ENCODE results near the gene NELFCD.

NELFCD gene

DNA sequence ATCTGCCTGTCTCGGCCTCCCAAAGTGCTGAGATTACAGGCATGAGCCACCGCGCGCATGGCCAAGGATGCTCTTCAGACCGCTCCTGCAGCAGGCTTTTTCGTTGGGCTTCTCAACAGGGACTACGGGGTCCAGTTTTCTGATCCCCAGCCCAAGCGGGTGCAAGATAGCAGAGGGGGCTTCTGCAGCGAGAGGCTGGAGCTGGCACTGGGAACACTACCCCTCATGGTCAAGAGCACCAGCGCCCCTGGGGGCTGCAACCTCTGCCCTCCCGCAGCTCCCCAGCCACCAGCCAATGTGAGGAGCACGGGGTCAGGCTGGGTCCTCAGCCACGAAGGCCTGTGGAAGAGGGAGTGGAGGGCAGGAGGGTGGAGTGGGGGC is 20.0 kb downstream of the NELFCD start:
- TF ChIP-seq, protein P1, sequence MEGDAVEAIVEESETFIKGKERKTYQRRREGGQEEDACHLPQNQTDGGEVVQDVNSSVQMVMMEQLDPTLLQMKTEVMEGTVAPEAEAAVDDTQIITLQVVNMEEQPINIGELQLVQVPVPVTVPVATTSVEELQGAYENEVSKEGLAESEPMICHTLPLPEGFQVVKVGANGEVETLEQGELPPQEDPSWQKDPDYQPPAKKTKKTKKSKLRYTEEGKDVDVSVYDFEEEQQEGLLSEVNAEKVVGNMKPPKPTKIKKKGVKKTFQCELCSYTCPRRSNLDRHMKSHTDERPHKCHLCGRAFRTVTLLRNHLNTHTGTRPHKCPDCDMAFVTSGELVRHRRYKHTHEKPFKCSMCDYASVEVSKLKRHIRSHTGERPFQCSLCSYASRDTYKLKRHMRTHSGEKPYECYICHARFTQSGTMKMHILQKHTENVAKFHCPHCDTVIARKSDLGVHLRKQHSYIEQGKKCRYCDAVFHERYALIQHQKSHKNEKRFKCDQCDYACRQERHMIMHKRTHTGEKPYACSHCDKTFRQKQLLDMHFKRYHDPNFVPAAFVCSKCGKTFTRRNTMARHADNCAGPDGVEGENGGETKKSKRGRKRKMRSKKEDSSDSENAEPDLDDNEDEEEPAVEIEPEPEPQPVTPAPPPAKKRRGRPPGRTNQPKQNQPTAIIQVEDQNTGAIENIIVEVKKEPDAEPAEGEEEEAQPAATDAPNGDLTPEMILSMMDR (IDR thresholded peaks at IDR 0.05) = no peak
- no peak for TF ChIP-seq ZFX (IDR thresholded peaks at IDR 0.05; ENCODE audit: borderline replicate concordance)
- no peak overlapping the region for H3K27ac ChIP-seq

DNA sequence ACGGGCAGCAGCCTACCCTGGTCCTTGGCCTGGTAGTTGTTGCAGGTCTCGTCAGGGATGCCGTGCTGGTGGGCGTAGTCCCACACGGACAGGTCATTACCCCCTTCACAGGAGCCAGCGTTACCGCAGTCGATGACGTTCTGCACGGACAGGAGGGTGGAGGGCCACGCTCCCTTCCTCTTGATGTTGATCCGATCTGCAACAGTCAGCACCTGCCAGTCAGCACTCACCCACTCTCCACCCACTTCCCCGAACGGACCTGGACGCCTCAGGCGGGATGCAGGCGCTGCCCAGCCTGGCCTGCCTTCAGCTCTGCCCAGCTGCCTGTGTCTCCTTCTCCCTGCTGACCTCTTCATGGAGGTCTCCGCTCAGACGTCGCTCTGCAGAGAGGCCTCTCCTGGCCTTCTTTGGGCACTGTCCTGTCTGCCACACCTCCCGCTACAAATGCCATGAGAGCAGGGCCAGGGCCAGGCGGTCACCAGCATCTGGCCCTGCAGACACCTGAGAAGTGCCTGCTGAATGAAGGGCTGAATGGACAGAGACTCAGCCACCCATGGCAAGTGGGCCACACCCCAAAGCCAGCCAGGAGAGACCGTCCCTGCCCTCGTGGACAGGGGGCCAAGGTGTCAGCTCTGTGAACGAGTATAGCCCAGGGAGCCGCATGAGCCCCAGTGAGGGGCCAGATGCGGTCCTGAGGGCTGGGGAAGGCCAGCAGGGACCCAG is 20.6 kb downstream of the NELFCD start:
- no peak overlapping the region for H3K27ac ChIP-seq
- TF ChIP-seq ZFX (IDR thresholded peaks at IDR 0.05; ENCODE audit: borderline replicate concordance) = no peak
- TF ChIP-seq, protein P1 (IDR thresholded peaks at IDR 0.05) = no peak

DNA sequence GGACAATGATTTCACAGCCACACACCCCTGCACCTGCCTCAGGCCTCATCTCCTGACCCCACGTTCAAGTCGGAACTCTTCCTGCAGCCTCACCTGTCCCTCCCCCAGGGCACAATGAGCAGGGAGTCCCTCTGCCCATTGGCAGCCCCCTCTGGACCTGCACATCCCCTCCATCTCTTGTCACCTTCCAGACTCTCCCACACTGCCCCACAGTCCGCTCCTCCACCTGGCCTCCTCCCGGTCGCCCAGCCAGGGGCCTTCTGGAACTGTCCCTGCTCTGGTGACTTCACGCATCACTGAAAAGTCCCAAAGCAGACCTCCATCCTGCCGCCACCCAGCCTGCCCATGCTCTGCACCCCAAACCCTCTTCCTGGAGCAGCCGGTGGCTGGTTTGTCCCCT is 21.3 kb downstream of the NELFCD start:
- H3K27ac ChIP-seq = no peak overlapping the region
- TF ChIP-seq ZFX (IDR thresholded peaks at IDR 0.05; ENCODE audit: borderline replicate concordance) = no peak

DNA sequence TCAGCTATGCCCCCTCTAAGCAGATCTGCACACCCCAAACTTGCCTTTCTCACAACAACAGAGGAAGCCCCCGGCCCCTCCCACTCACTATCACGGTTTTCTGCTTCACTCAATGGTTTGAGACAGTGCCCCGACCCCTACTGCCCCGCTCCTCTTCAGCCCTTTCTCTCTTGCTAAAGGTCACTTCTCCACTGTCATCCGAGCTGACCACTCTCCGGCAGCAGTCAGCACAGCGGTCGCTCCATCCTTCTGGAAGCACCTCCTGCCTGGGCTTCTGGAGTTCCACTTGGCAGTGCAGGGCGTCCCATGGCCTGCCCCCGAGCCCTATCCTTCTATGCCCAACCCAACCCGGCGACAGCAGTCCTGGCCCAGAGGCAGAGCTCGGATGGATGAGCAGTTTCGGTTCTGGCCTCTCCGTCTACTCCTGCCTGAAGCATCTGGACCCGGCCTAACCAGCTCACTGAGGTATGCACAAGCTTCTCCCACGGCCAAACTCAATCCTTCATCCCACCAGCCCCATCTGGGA is 21.9 kb downstream of the NELFCD start:
- TF ChIP-seq ZFX (IDR thresholded peaks at IDR 0.05; ENCODE audit: borderline replicate concordance) = no peak
- TF ChIP-seq, protein P1 (IDR thresholded peaks at IDR 0.05) = no peak

DNA sequence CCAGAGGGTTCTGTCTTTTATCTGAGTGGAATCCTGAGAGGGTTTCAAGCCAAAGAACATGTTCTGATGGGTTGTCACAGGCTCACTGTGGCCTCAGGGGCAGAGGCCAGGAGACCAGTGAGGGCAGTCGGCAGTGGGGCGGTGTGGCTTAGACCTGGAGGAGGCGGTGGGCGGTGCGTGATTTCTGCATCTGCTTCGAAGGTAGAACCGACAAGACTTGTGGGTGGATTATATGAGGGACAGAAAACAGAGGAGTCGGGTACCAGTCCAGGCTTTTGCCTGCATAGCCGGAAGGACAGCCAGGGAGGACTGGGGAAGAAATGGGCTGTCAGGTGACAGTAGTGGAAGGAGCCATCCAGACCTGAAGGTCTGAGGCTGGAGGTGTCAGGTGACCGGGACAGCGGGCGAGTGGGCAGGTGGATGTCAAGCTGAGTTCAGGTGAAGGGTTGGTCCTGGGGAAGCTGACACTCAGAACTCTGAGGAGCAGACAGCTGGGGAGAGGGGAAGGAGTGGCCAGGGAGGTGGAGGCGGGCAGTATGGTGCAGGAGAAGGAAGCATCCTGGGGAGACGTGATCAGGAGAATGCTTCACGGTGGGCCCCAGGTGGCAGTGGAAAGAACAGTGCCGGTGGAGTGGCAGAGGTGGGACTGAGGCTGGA is 22.9 kb downstream of the NELFCD start:
- TF ChIP-seq ZFX (IDR thresholded peaks at IDR 0.05; ENCODE audit: borderline replicate concordance) = no peak

More for the DNA sequence above, 21.9 kb downstream of the NELFCD start:
- H3K27ac ChIP-seq = no peak overlapping the region

DNA sequence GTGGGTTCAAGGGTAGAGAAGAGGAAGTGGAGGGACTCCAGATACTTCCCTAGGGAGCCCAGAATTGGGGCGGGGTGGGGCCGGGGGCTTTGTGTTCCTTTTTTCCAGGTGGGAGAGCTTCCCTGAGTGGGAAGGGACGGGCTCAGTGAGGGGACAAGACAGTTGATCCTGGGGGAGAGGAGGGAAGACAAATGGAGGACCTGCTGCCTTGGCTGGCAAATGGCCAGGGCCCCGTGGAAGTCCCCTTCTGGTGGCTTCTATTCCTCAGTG is 23.4 kb downstream of the NELFCD start:
- H3K27ac ChIP-seq = no peak overlapping the region
- TF ChIP-seq, protein P1 (IDR thresholded peaks at IDR 0.05) = no peak
- TF ChIP-seq ZFX (IDR thresholded peaks at IDR 0.05; ENCODE audit: borderline replicate concordance) = no peak

More for the DNA sequence above, 22.9 kb downstream of the NELFCD start:
- H3K27ac ChIP-seq = no peak overlapping the region

DNA sequence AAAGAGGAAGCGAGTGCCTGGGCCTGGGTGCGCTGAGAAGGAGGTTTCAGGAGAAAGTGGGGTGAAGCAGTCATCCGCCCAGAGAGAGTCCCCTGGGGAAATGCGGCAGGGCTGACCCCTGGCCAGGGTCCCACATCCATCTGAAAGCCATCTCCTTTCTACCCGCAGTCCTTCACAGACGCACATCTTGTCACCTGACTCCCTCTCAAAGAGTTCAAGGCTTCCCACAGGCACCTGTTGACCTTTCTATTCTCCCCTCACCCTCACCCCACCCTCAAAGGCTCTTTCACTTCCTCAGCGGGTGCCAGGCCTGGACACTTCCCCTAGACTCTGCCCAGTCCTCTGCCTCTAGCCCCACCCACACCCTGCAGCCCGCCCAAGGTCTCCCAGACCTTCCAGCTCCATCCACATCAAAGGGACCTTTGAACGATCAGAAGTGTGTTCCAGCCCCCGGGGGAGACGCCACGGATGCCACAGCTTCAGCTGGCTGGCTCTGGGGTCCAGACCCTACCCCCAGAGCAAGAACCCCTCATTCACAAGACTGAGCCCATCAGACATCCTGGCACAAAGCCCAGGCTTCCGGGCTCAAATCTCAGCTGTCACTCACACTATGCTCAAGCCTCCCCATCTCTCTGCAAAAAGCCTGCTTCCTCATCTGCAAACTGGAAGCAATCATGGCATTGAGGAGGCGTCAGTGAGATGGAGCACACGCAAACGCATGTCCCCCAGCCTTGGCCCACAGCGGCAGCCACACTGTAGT is 23.9 kb downstream of the NELFCD start:
- TF ChIP-seq, protein P1 (IDR thresholded peaks at IDR 0.05) = no peak
- TF ChIP-seq ZFX (IDR thresholded peaks at IDR 0.05; ENCODE audit: borderline replicate concordance) = no peak
- no peak overlapping the region for H3K27ac ChIP-seq

Data from 22Rv1 (cell line).